Nephron (organoid): ENCODE data around the gene SLC35F1.

Experiments
- H3K27ac Mint-ChIP-seq, 3 experiments: 2 replicates each; pipeline ENCODE4 v1.8.0; 2020; ENCODE audit warnings: mixed read lengths in 3 of 3, mild to moderate bottlenecking in 2 of 3, moderate library complexity in 1 of 3
- H3K27me3 Mint-ChIP-seq: 2 replicates; pipeline ENCODE4 v1.8.0; 2021; ENCODE audit warnings: low read depth, mild to moderate bottlenecking, moderate library complexity, mixed read lengths
- H3K36me3 Mint-ChIP-seq: 2 replicates; pipeline ENCODE4 v1.8.0; 2020; ENCODE audit warnings: low read depth, mixed read lengths
- H3K4me1 Mint-ChIP-seq: 2 replicates; pipeline ENCODE4 v1.8.0; 2020; ENCODE audit warnings: mixed read lengths
- H3K4me3 Mint-ChIP-seq, 3 experiments: 2 replicates each; pipeline ENCODE4 v1.8.0; 2020; ENCODE audit warnings: mild to moderate bottlenecking in 3 of 3, mixed read lengths in 3 of 3, moderate library complexity in 2 of 3
- H3K9me3 Mint-ChIP-seq: 2 replicates; pipeline ENCODE4 v1.8.0; 2020; ENCODE audit warnings: mixed read lengths
- TF ChIP-seq, protein P1 (sequence below), 3 experiments: fragments of 200-600 bp; sonication (generic); IDR thresholded peaks; one replicate each; pipeline ENCODE4 v1.5.0; 2021; ENCODE audit warnings: antibody characterized with exemption in 3 of 3; ENCODE audit not compliant: unreplicated experiment in 3 of 3

Gene SLC35F1

DNA sequence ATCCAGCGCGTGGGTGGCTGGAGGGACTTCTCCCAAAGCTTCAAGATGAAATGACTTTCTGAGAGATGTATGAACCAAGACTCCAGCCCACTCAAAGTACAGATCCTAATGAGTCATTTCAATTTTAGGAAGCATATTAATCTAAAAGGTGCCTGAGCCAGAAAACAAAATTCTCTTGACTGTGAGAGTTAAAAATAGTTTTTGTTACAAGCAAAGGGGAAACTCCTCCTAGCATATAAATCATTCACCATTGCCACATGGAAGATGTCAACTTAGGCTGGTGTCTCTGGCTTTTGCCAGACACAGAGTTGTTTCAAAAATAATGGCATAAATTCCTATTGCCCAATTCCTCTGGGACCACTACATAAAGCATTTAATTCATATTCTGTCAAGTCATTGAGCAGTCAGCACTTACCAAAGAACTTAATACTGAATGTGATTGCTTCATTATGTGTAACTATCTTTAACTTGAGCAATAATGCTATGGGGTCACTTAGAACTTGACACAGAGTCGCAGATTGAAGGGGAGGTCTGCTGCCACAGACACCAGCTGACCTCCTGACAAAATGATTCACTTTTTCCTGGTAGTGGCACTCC is 280.6 kb downstream of the SLC35F1 start:
- peak overlapping the region in 2 of 3 experiments; percentile 26 to 45 for H3K4me3 Mint-ChIP-seq

DNA sequence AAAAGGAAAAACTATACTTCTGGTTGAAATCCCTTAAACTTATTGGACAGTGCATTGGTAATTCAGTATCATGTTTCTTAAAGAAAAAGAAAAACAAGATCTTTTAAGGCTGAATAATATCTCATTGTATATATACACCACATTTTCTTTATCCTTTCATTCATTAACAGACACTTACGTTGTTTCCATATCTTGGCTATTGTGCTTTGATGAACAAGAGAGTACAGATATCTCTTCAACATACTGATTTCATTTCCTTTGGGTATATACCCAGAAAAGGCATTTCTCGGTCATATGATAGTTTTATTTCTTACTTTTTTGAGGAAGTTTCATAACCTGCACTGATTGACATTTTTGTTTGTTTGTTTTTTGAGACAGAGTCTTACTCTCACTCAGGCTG is 281.5 kb downstream of the SLC35F1 start:
- Mint-ChIP-seq H3K36me3 (no peaks in the 10 kb centered on the region), H3K4me3 (no peak overlapping the region), H3K27me3 (no peaks in the 10 kb centered on the region), H3K9me3 (no peaks in the 10 kb centered on the region), H3K4me1 (peaks cover 29% of the 10 kb centered on the region), H3K27ac (peak overlapping the region in 1 of 3 experiments; percentile 20)
- TF ChIP-seq, protein P1, sequence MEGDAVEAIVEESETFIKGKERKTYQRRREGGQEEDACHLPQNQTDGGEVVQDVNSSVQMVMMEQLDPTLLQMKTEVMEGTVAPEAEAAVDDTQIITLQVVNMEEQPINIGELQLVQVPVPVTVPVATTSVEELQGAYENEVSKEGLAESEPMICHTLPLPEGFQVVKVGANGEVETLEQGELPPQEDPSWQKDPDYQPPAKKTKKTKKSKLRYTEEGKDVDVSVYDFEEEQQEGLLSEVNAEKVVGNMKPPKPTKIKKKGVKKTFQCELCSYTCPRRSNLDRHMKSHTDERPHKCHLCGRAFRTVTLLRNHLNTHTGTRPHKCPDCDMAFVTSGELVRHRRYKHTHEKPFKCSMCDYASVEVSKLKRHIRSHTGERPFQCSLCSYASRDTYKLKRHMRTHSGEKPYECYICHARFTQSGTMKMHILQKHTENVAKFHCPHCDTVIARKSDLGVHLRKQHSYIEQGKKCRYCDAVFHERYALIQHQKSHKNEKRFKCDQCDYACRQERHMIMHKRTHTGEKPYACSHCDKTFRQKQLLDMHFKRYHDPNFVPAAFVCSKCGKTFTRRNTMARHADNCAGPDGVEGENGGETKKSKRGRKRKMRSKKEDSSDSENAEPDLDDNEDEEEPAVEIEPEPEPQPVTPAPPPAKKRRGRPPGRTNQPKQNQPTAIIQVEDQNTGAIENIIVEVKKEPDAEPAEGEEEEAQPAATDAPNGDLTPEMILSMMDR (IDR thresholded peaks at IDR 0.05; ENCODE audit: unreplicated experiment in 3 of 3), result no peak

More for the DNA sequence above, 280.6 kb downstream of the SLC35F1 start:
- H3K36me3 Mint-ChIP-seq, result no peaks in the 10 kb centered on the region
- H3K9me3 Mint-ChIP-seq, result no peaks in the 10 kb centered on the region
- H3K4me1 Mint-ChIP-seq, result peaks cover 29% of the 10 kb centered on the region
- TF ChIP-seq, protein P1 (IDR thresholded peaks at IDR 0.05; ENCODE audit: unreplicated experiment in 3 of 3), result no peak
- H3K27ac Mint-ChIP-seq, result peak overlapping the region; percentile 71 to 83 (median 71)
- H3K27me3 Mint-ChIP-seq, result no peaks in the 10 kb centered on the region

DNA sequence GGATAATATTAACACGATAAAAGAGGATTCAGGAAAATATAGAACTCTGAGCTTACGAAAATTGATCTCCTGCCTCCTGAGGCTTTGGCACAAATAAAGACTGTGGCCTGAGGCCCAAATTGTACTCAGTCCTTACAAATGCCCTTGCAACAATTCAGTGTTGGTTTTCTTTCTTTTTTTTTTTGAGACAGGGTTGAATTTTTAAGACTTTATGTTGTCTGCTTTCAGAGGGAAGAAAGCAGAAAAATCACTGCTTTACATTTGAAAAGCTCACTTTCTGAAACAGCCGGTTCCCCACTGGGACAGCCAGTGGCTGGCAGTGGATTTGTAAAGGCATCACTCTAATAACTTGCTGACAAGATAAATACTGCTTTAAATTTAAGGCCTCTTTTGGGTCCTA is 290.5 kb downstream of the SLC35F1 start:
- Mint-ChIP-seq H3K4me3 (no peak overlapping the region), H3K36me3 (no peaks in the 10 kb centered on the region), H3K9me3 (no peaks in the 10 kb centered on the region), H3K27ac (peak overlapping the region in 2 of 3 experiments; percentile 13 to 63), H3K4me1 (peaks cover 13% of the 10 kb centered on the region), H3K27me3 (no peaks in the 10 kb centered on the region)
- TF ChIP-seq, protein P1 (IDR thresholded peaks at IDR 0.05; ENCODE audit: unreplicated experiment in 3 of 3), result no peak

DNA sequence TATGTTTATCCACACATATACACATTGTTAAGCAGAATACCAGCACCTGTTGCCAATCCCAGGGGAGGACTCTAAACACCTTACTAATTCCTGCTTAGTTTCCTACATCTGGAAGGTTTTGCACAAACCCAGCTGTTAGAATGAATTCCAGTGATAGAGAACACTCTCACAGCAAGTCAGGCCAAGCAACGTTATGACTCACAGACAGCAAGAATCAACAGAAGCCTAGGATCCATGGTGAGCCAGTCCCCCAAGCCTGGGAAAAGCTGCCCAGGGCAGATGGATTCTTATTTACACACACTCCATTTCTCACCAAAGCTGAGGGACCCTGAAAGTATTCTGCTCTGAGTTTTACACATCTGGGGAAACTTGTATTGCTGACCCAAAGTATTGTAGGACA is 291.7 kb downstream of the SLC35F1 start:
- TF ChIP-seq, protein P1 (IDR thresholded peaks at IDR 0.05; ENCODE audit: unreplicated experiment in 3 of 3), result no peak
- Mint-ChIP-seq H3K9me3 (no peaks in the 10 kb centered on the region), H3K27me3 (no peaks in the 10 kb centered on the region), H3K36me3 (no peaks in the 10 kb centered on the region), H3K27ac (no peak overlapping the region), H3K4me3 (no peak overlapping the region), H3K4me1 (peaks cover 19% of the 10 kb centered on the region)

- no peak overlapping the region for H3K27ac Mint-ChIP-seq
- no peaks in the 10 kb centered on the region for H3K27me3 Mint-ChIP-seq
- peaks cover 28% of the 10 kb centered on the region for H3K4me1 Mint-ChIP-seq
- H3K4me3 Mint-ChIP-seq, result no peak overlapping the region
- TF ChIP-seq, protein P1 (IDR thresholded peaks at IDR 0.05; ENCODE audit: unreplicated experiment in 3 of 3), result no peak
- no peaks in the 10 kb centered on the region for H3K36me3 Mint-ChIP-seq
- H3K9me3 Mint-ChIP-seq, result no peaks in the 10 kb centered on the region
Observed at GRCh38 chr6:118200160-118200559, 293.1 kb downstream of the SLC35F1 start.

DNA sequence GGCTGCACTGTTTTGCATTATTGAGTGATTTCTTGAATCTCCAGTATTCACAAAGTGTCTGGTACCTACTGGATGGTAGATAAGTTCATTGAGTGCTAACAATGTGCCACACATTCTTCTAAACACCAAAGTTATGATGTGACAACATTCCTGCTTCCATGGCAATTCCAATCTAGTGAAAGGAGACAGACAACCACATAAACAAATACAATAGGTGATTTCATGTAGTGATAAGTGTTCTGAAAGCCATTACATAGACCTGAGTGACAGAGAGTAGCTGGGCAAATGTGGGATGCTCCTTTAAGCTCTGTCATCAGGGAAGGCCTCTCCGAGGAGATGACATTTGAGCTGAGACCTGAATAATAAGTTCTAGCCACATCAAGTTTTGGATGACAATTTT is 295.5 kb downstream of the SLC35F1 start:
- TF ChIP-seq, protein P1 (IDR thresholded peaks at IDR 0.05; ENCODE audit: unreplicated experiment in 3 of 3), result no peak
- Mint-ChIP-seq H3K9me3 (no peaks in the 10 kb centered on the region), H3K27me3 (no peaks in the 10 kb centered on the region), H3K4me1 (peaks cover 21% of the 10 kb centered on the region), H3K4me3 (no peak overlapping the region), H3K36me3 (no peaks in the 10 kb centered on the region), H3K27ac (no peak overlapping the region)
